PC-3 (cell line): ENCODE measurements around the gene PNMA8A. TPM values are rescaled to one million over a fixed set of nuclear protein-coding genes. Genes with fewer than 3 reads are reported as not detected.

Source experiments
- ATAC-seq: fragments of 200-7000 bp; cut with Tn5 transposase; 2 replicates; pipeline ENCODE4 v1.9.1; 2020; ENCODE audit warnings: mild to moderate bottlenecking, moderate library complexity
- BruUV-seq: library from RNA; stranded (reverse); fragments of 400-500 nt; replicated peaks from 2 replicates; lab custom pipeline; 2021; lab: Mats Ljungman, UMichigan
- CTCF ChIA-PET: fragments of 300-600 bp; sonication (Branson Sonifier 250); formaldehyde crosslinking; loops from one replicate; lab custom pipeline; 2022; ENCODE audit warnings: antibody characterized with exemption; lab: Charles Lee
- POLR2A ChIA-PET: fragments of 300-600 bp; sonication (Branson Sonifier 250); formaldehyde crosslinking; loops from one replicate; lab custom pipeline; 2022; ENCODE audit warnings: antibody characterized with exemption; ENCODE audit not compliant: unreplicated experiment; lab: Charles Lee
- DNase-seq: peaks from one replicate; pipeline ENCODE4 v3.0.0-alpha.2; 2015
- H2AFZ ChIP-seq: fragments of 300-600 bp; sonication (generic); 2 replicates; pipeline ENCODE4 v1.6.0; 2016; ENCODE audit warnings: antibody characterized with exemption, low read length
- H3F3A ChIP-seq: fragments of 300-600 bp; sonication (generic); one replicate; pipeline ENCODE4 v1.6.0; 2017; ENCODE audit warnings: antibody characterized with exemption, low read length, control low read depth, mild to moderate bottlenecking; ENCODE audit not compliant: unreplicated experiment
- H3K27ac ChIP-seq: fragments of 300-600 bp; sonication (generic); 2 replicates; pipeline ENCODE4 v1.5.1; 2016; ENCODE audit warnings: mild to moderate bottlenecking, low read length
- H3K27me3 ChIP-seq: fragments of 300-600 bp; sonication (generic); 2 replicates; pipeline ENCODE4 v1.6.1; 2016; ENCODE audit warnings: low read length, mixed read lengths
- H3K36me3 ChIP-seq: fragments of 300-600 bp; sonication (generic); 2 replicates; pipeline ENCODE4 v1.6.1; 2016; ENCODE audit warnings: low read depth, mixed run types, low read length, mixed read lengths
- H3K4me1 ChIP-seq: fragments of 300-600 bp; sonication (generic); 2 replicates; pipeline ENCODE4 v1.5.1; 2016; ENCODE audit warnings: low read length; ENCODE audit not compliant: insufficient read depth
- H3K4me2 ChIP-seq: fragments of 300-600 bp; sonication (generic); 2 replicates; pipeline ENCODE4 v1.6.0; 2016; ENCODE audit warnings: low read length
- H3K4me3 ChIP-seq: fragments of 300-600 bp; sonication (generic); 2 replicates; pipeline ENCODE4 v1.5.1; 2016; ENCODE audit warnings: mild to moderate bottlenecking, low read length, mixed read lengths
- H3K79me2 ChIP-seq: fragments of 300-600 bp; sonication (generic); 2 replicates; pipeline ENCODE4 v1.6.1; 2017; ENCODE audit warnings: low read length, mixed read lengths
- H3K9ac ChIP-seq: fragments of 300-600 bp; sonication (generic); 2 replicates; pipeline ENCODE4 v1.6.0; 2016; ENCODE audit warnings: mild to moderate bottlenecking, low read length
- H3K9me2 ChIP-seq: fragments of 300-600 bp; sonication (generic); replicated peaks from 2 replicates; pipeline ENCODE4 v1.6.1; 2016; ENCODE audit warnings: mixed run types, low read length, mixed read lengths
- H3K9me3 ChIP-seq: fragments of 300-600 bp; sonication (generic); 2 replicates; pipeline ENCODE4 v1.6.1; 2016; ENCODE audit warnings: low read length, mixed read lengths
- H4K20me1 ChIP-seq: fragments of 300-600 bp; sonication (generic); 2 replicates; pipeline ENCODE4 v1.6.1; 2016; ENCODE audit warnings: low read length, mixed read lengths
- EZH2 ChIP-seq: fragments of 300-600 bp; sonication (generic); IDR thresholded peaks from one replicate; pipeline ENCODE4 v1.6.1; 2017; ENCODE audit warnings: antibody characterized with exemption, mild to moderate bottlenecking, low read length; ENCODE audit not compliant: unreplicated experiment
- EZH2phosphoT487 ChIP-seq: fragments of 300-600 bp; sonication (generic); IDR thresholded peaks from 2 replicates; pipeline ENCODE4 v1.6.1; 2018; ENCODE audit warnings: mild to moderate bottlenecking, antibody characterized with exemption, low read length, borderline replicate concordance
- intact Hi-C: fragments of 100-400 bp; cut with micrococcal nuclease; formaldehyde crosslinking; loops from 2 replicates; pipeline ENCODE4 v1.9.0; 2023
- total RNA-seq: library from RNA; depleted of rRNA; stranded (reverse); fragments of >200 nt; gene quantifications from 2 replicates; pipeline ENCODE4 v1.2.3, GENCODE V29; 2014
- TF ChIP-seq, protein P1 (sequence below): fragments of 300-600 bp; sonication (generic); conservative IDR thresholded peaks from 2 replicates; pipeline ENCODE4 v1.5.1; 2017; ENCODE audit warnings: antibody characterized with exemption, low read depth, mild to moderate bottlenecking, low read length

Gene PNMA8A
- total RNA-seq, 1 experiment from 2014 or later: not detected

DNA sequence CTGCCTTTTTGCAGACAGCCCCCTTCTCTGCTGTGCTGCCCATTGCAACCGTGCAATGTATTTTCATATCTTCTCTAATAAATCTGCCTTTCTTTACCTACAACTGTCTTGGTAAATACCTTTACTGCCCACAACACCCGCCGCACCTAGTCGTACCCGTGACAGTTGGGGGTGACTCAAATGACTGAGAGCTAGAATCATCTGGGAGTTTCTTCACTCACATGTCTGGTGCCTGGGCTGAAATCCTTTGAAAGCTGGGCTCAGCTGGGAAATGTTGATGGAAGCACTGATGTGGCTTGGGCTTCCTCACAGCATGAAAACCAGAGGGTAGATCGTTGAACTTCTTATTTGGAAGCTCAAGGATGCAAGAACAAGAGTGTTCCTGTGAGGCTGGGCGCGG lies 2.8 kb upstream of the PNMA8A start:
- Histone ChIP-seq H3K27me3 (no peaks in the 10 kb centered on the region), H3K27ac (no peak overlapping the region), H4K20me1 (no peaks in the 10 kb centered on the region), H3K79me2 (no peaks in the 10 kb centered on the region), H3F3A (no peaks in the 10 kb centered on the region), H3K9me3 (no peaks in the 10 kb centered on the region), H2AFZ (no peak overlapping the region), H3K4me1 (no peaks in the 10 kb centered on the region), H3K9ac (no peak overlapping the region), H3K36me3 (no peaks in the 10 kb centered on the region), H3K4me2 (no peak overlapping the region), H3K9me2 (no peaks in the 10 kb centered on the region), H3K4me3 (no peak overlapping the region)
- BruUV-seq: no TSS peak
- ATAC-seq (no peak), DNase-seq (no peak)
- intact Hi-C loops: no loop called here
- TF ChIP-seq EZH2phosphoT487: no peak
- TF ChIP-seq, protein P1, sequence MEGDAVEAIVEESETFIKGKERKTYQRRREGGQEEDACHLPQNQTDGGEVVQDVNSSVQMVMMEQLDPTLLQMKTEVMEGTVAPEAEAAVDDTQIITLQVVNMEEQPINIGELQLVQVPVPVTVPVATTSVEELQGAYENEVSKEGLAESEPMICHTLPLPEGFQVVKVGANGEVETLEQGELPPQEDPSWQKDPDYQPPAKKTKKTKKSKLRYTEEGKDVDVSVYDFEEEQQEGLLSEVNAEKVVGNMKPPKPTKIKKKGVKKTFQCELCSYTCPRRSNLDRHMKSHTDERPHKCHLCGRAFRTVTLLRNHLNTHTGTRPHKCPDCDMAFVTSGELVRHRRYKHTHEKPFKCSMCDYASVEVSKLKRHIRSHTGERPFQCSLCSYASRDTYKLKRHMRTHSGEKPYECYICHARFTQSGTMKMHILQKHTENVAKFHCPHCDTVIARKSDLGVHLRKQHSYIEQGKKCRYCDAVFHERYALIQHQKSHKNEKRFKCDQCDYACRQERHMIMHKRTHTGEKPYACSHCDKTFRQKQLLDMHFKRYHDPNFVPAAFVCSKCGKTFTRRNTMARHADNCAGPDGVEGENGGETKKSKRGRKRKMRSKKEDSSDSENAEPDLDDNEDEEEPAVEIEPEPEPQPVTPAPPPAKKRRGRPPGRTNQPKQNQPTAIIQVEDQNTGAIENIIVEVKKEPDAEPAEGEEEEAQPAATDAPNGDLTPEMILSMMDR: no peak
- no peak for TF ChIP-seq EZH2
- ChIA-PET CTCF (no interaction called here), POLR2A (interaction anchor here (0.6 kb wide), 1 partner anchor 8 kb away, joined by 4 read pairs; no protein-coding TSS in a partner anchor)

DNA sequence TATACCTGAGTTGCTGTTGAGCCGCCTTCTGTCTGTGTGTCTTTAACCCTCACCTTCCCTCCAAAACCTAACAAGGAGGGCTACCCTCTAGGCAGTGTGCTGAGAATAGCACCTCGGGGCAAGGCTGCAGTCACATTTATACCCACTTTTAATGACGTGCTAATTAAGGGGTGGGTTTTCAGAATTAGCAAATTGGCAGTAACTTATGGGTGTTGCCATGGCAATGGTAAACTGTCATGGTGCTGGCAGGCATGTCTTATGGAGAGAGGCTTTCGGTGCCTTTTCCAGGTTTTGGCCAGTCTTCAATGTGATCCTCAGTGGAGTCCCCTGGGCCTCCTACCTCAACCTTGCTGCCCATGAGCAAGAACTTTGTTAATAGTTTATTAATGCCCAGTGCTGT lies 1.2 kb upstream of the PNMA8A start:
- H3K4me1 ChIP-seq: no peaks in the 10 kb centered on the region
- no TSS peak for BruUV-seq
- no peaks in the 10 kb centered on the region for H4K20me1 ChIP-seq
- no peaks in the 10 kb centered on the region for H3K36me3 ChIP-seq
- CTCF ChIA-PET: no interaction called here
- POLR2A ChIA-PET: no interaction called here
- DNase-seq (no peak), ATAC-seq (no peak)
- no peak overlapping the region for H3K9ac ChIP-seq
- TF ChIP-seq EZH2: no peak
- no peak for TF ChIP-seq EZH2phosphoT487
- TF ChIP-seq, protein P1: no peak
- H3K27ac ChIP-seq: no peak overlapping the region
- H3F3A ChIP-seq: no peaks in the 10 kb centered on the region
- H3K4me3 ChIP-seq: no peak overlapping the region
- H3K9me2 ChIP-seq: no peaks in the 10 kb centered on the region
- no peak overlapping the region for H2AFZ ChIP-seq
- intact Hi-C loops: no loop called here
- no peaks in the 10 kb centered on the region for H3K79me2 ChIP-seq
- no peaks in the 10 kb centered on the region for H3K9me3 ChIP-seq
- H3K4me2 ChIP-seq: no peak overlapping the region
- no peaks in the 10 kb centered on the region for H3K27me3 ChIP-seq

DNA sequence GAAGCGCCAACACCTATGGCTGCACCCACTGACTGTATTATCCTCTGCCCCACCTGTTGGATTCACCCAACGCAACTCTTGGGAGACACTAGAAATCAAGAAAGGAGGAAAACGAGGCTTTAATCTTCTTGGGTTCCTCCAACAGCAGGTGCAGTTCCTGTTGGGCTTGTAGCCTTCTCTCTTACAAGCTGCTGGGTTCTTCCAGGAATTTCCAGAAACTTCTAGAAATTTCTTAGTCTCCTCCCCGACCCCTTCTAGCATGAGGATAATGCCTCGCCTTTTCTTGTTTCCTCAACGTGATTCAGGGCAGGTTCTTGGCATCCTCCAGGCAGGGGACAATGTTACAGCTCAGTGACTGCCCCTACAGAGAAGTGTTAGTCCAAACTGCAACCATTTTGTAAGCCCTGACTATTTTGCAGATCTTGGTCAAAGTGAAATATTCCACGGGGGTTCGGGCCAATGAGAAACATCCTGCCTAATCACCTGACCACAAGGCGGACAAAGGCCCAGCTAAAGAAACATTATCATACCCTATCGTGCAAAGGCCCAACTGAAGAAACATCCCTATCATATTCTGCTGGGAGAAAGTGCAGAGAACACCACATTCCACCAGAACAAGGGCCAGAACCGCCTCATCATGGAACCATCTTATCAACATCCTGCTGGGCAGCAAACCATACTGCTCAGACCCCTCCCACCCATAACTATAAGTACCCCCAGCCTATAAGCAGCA lies 614 bp upstream of the PNMA8A start:
- CTCF ChIA-PET: no interaction called here

More for the DNA sequence above, 614 bp upstream of the PNMA8A start:
- TF ChIP-seq EZH2 (no peak), EZH2phosphoT487 (no peak)
- TF ChIP-seq, protein P1: no peak
- no peak overlapping the region for H3K4me3 ChIP-seq
- no peak overlapping the region for H3K9ac ChIP-seq
- H3K9me3 ChIP-seq: no peaks in the 10 kb centered on the region
- BruUV-seq: no TSS peak
- no peaks in the 10 kb centered on the region for H4K20me1 ChIP-seq
- H3K79me2 ChIP-seq: no peaks in the 10 kb centered on the region
- POLR2A ChIA-PET: no interaction called here
- no peak overlapping the region for H3K4me2 ChIP-seq
- ATAC-seq (no peak), DNase-seq (no peak)
- H3K36me3 ChIP-seq: no peaks in the 10 kb centered on the region
- peaks cover 3% of the 10 kb centered on the region; the same call in 1 of the 2 replicates for H3K4me1 ChIP-seq
- H3F3A ChIP-seq: no peaks in the 10 kb centered on the region
- H2AFZ ChIP-seq: no peak overlapping the region
- no peak overlapping the region for H3K27ac ChIP-seq
- intact Hi-C loops: no loop called here
- no peaks in the 10 kb centered on the region for H3K9me2 ChIP-seq
- no peaks in the 10 kb centered on the region for H3K27me3 ChIP-seq
